H1 (cell line): Measurements from ENCODE around the gene PDYN.

Source experiments
- EP300 ChIP-seq, 2 experiments: IDR thresholded peaks; 1 replicate in 1 of 2; 2 replicates in 1 of 2; pipeline ENCODE4 v1.6.1; 2011 to 2012; ENCODE audit warnings: low read depth in 2 of 2, low read length in 2 of 2, mild to moderate bottlenecking in 2 of 2, borderline replicate concordance in 1 of 2, inconsistent platforms in 1 of 2, moderate library complexity in 1 of 2
- HDAC2 ChIP-seq, 2 experiments: fragments of 300-600 bp in 1 of 2; sonication (generic) in 1 of 2; IDR thresholded peaks; 2 replicates each; pipeline ENCODE4 v1.6.1; 2011 to 2012; ENCODE audit warnings: low read depth in 2 of 2, low read length in 2 of 2, mild to moderate bottlenecking in 2 of 2, moderate library complexity in 2 of 2, borderline replicate concordance in 1 of 2, inconsistent platforms in 1 of 2
- RFX5 ChIP-seq: IDR thresholded peaks from 2 replicates; pipeline ENCODE4 v1.6.1; 2011; ENCODE audit warnings: low read depth, low read length, improper control_type of control experiment, borderline replicate concordance
- RXRA ChIP-seq: IDR thresholded peaks from 2 replicates; pipeline ENCODE4 v1.6.1; 2011; ENCODE audit warnings: low read depth, mild to moderate bottlenecking, low read length, moderate library complexity; ENCODE audit not compliant: insufficient read depth
- TF ChIP-seq, protein P1 (sequence below), 3 experiments: IDR thresholded peaks; 1 replicate in 2 of 3; 2 replicates in 1 of 3; pipeline versions ENCODE4 v1.5.1 to v1.6.1; 2011; ENCODE audit warnings: low read length in 3 of 3, mild to moderate bottlenecking in 3 of 3, inconsistent platforms in 2 of 3, low read depth in 1 of 3, moderate library complexity in 1 of 3; ENCODE audit not compliant: insufficient read depth in 1 of 3; ENCODE audit errors: control extremely low read depth in 1 of 3

DNA sequence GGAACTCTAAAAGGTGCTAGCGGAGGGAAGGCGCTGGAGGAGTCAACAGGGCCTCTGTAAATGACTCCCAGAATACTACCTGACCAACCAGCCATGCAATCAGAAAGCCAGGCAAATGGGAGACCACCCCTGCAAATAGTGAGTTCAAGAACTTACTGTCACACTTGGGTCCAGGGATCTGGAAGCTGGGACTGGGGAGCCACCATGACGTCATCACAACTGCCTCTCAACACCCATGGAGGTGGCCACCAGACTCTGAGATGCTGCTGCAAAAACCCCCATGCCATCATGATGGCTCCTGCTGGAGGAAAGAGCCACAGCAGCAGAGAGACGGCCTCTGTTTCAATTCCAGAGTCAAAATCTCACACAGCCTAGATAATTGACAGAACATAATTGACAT, 8.5 kb upstream of the PDYN start:
- TF ChIP-seq RFX5 (no peak), HDAC2 (IDR thresholded peaks at IDR 0.05; ENCODE audit: borderline replicate concordance in 1 of 2, low read depth in 2 of 2, low read length in 2 of 2) (no peak), RXRA (no peak), EP300 (IDR thresholded peaks at IDR 0.05; ENCODE audit: borderline replicate concordance in 1 of 2, low read depth in 2 of 2, low read length in 2 of 2) (no peak)
- TF ChIP-seq, protein P1, sequence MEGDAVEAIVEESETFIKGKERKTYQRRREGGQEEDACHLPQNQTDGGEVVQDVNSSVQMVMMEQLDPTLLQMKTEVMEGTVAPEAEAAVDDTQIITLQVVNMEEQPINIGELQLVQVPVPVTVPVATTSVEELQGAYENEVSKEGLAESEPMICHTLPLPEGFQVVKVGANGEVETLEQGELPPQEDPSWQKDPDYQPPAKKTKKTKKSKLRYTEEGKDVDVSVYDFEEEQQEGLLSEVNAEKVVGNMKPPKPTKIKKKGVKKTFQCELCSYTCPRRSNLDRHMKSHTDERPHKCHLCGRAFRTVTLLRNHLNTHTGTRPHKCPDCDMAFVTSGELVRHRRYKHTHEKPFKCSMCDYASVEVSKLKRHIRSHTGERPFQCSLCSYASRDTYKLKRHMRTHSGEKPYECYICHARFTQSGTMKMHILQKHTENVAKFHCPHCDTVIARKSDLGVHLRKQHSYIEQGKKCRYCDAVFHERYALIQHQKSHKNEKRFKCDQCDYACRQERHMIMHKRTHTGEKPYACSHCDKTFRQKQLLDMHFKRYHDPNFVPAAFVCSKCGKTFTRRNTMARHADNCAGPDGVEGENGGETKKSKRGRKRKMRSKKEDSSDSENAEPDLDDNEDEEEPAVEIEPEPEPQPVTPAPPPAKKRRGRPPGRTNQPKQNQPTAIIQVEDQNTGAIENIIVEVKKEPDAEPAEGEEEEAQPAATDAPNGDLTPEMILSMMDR (IDR thresholded peaks at IDR 0.05; ENCODE audit: control extremely low read depth in 1 of 3, insufficient read depth in 1 of 3, low read depth in 1 of 3, low read length in 3 of 3), result no peak
